Iris pigment epithelial cell (primary cell): ENCODE data around the gene PNMA8C.
"Not testable (repeated sequence)": the region's sequence is repeated elsewhere in the genome, so short reads cannot be mapped to it uniquely, and the experiment has no call there.

ENCODE experiments used
- DNase-seq: peaks from one replicate; pipeline ENCODE4 v3.0.0-alpha.2; 2011; ENCODE audit warnings: low read depth

Gene PNMA8C

GRCh38 chr19:46388311-46389095 lies 40.2 kb downstream of the PNMA8C start:
- no peak for DNase-seq

- no peak for DNase-seq
These were observed 41.0 kb downstream of the PNMA8C start for GRCh38 chr19:46387713-46388130.

- no peak for DNase-seq
These were observed 41.6 kb downstream of the PNMA8C start for GRCh38 chr19:46386996-46387712.

GRCh38 chr19:46386151-46386550 lies 42.6 kb downstream of the PNMA8C start:
- no peak for DNase-seq

- DNase-seq, result no peak
These were observed 43.1 kb downstream of the PNMA8C start for GRCh38 chr19:46385636-46386035.

GRCh38 chr19:46384396-46384795 lies 44.3 kb downstream of the PNMA8C start:
- no peak for DNase-seq

- no peak for DNase-seq
These were observed 44.9 kb downstream of the PNMA8C start for GRCh38 chr19:46383846-46384245.

- no peak for DNase-seq
These were observed 45.4 kb downstream of the PNMA8C start for GRCh38 chr19:46383171-46383815.

- no peak for DNase-seq
These were observed 46.9 kb downstream of the PNMA8C start for GRCh38 chr19:46381756-46382345.

GRCh38 chr19:46381346-46381745 lies 47.4 kb downstream of the PNMA8C start:
- no peak for DNase-seq

GRCh38 chr19:46380690-46381089 lies 48.0 kb downstream of the PNMA8C start:
- no peak for DNase-seq

- DNase-seq, result peak; percentile 79
These were observed 50.5 kb downstream of the PNMA8C start for GRCh38 chr19:46378268-46378667.

GRCh38 chr19:46376241-46377153 lies 52.2 kb downstream of the PNMA8C start:
- DNase-seq, result no peak

- DNase-seq, result not testable (repeated sequence)
These were observed 53.2 kb downstream of the PNMA8C start for GRCh38 chr19:46375476-46376067.
